ENCODE results near the gene SCAF4.
"Not testable (repeated sequence)": the region's sequence is repeated elsewhere in the genome, so short reads cannot be mapped to it uniquely, and the experiment has no call there.

- not testable (repeated sequence) for TF ChIP-seq YY1 (IDR thresholded peaks at IDR 0.05; ENCODE audit: borderline replicate concordance in 1 of 3, control insufficient read depth in 1 of 3, extremely low read depth in 1 of 3, insufficient read depth in 3 of 3, insufficient read length in 1 of 3, insufficient replicate concordance in 2 of 3, low read depth in 1 of 3, low read length in 2 of 3); POU5F1 (IDR thresholded peaks at IDR 0.05; ENCODE audit: borderline replicate concordance, low read depth, low read length, partially characterized antibody); CTCF (IDR thresholded peaks at IDR 0.05 in 2 of 3, conservative IDR thresholded peaks at IDR 0.05 in 1 of 3; ENCODE audit: insufficient read depth in 2 of 3, low read depth in 1 of 3, low read length in 3 of 3); POLR2AphosphoS5 (IDR thresholded peaks at IDR 0.05; ENCODE audit: control insufficient read depth, insufficient read depth, low read depth, low read length); SMARCA5 (IDR thresholded peaks at IDR 0.05); ARHGAP35 (IDR thresholded peaks at IDR 0.05; ENCODE audit: partially characterized antibody); CBFA2T3 (IDR thresholded peaks at IDR 0.05)
These were observed 100.0 kb downstream of the SCAF4 start for GRCh38 chr21:31631881-31632280.

Measured in K562 (cell line).